ELF-1 (cell line): ENCODE measurements around the gene ALAD.
A peak's percentile ranks its signal among the peaks of the same experiment; 100 is the strongest.
"Not testable (repeated sequence)": the region's sequence is repeated elsewhere in the genome, so short reads cannot be mapped to it uniquely, and the experiment has no call there.

Source experiments
- DNase-seq: peaks from one replicate; pipeline ENCODE4 v3.0.0-alpha.2; 2016; ENCODE audit warnings: low read depth, low spot score

The ALAD gene

DNA sequence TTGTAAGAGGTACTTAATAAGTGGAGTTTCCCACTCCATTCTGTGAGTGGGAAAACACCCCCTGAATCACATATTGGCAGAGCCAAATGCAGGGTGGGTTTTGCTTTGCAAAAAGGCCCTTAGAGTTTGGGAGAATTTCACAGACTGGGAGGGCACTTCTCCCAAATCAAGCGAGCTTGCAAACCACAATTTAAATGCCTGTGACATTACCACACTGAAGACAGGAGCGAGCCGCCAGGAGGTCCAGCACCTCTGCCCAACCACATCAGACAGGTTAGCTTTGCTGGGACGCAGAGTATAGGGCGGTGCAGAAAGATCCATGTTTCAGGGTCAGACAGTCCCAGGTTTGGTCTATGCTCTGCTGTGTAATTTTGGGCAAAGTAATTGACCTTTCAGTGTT, 2.3 kb downstream of the ALAD start:
- peak; percentile 55 for DNase-seq

DNA sequence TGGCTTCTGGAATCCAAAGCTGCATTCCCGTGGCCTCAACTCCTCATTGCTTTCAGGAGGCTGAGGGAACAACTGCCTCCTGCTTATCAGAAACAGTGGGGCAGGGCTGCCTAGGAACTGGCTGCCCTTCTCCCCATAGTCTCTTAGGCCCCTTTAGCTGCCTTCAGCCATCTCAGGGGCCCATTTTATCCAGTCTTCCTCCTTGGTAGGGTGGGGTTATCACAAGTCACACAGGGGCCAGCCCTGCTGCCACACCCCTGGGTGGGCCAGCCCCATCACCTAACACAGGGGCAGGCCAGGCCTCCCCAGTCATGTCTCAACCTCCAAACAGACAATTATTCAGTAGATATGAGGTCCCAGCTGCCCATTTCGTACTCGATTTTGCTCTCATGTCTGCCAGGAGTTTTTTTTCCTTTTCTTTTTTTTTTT, 3.9 kb downstream of the ALAD start:
- DNase-seq = no peak

DNA sequence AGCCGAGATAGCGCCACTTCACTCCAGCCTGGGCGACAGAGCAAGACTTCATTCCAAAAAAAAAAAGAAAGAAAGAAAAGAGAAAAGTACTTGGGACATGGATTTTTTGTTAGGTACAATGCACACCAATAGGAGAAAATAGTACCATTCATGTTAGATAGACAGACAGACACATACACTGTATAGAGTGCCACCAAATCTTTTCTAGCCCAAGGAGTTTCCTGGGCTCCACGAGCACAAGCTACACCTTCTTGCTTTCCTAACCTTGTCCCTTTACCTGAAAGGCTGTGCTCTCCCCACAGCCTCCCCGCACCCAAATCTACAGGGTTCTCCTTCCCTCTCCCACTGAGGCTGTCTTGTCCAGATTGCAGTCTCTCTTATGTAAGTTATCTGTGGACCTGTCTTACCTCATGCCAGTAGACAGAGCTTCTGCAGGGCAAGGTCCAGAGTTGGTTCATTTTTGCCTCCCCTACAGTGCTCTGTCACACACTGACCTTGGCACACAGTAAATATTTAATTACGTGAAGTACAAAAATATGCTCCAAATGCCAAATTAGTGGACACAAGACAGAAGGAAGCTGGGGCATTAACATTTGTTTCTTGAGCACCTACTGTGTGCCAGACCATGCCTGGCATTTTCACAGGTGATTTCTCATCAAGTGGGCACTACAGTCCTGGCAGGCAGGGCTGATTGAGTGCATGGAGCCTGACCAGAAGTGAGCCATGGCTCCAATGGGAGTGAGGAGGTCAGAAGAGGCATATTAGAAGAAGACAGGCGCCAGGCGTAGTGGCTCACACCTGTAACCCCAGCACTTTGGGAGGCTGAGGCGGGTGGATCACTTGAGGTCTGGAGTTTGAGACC, 5.9 kb downstream of the ALAD start:
- DNase-seq = no peak

DNA sequence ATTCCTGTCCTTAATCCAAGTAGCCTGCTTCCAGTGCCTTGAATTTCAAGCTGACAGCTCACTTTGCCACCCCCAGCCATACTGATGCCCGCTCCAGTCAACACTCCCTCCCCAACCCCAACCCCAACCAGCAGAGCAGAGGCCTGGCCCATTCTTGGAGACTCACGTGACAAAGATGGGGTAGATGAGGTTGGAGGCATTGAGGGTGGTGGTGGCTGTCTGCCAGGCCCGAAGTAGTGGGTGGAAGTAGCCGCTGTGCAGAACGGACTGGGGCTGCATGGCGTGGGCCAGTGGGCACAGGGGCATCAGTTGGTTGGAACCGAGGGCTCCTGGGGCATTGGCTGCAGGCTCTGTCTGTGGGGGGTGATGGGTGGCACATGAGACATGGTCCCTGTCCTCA, 7.8 kb downstream of the ALAD start:
- DNase-seq = no peak

DNA sequence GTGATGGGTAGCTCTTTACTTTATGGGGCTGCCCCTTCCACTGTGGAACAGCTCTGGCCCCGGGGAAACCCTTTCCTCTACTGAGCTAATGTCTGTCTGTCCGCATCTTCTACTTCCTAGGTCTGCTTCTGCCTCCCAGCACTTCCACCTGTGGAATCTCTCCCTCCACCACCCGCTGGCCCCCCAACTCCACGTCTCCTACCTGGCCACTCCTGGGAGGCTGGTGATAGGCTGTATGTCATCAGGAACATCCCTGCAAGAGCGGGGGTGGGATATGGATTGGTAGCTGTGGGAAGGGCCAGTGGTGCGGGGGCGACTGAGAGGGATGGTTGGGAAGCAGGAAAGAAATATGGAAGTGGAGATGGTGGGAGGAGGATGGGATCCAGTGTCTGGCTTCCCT, 9.2 kb downstream of the ALAD start:
- DNase-seq = no peak

DNA sequence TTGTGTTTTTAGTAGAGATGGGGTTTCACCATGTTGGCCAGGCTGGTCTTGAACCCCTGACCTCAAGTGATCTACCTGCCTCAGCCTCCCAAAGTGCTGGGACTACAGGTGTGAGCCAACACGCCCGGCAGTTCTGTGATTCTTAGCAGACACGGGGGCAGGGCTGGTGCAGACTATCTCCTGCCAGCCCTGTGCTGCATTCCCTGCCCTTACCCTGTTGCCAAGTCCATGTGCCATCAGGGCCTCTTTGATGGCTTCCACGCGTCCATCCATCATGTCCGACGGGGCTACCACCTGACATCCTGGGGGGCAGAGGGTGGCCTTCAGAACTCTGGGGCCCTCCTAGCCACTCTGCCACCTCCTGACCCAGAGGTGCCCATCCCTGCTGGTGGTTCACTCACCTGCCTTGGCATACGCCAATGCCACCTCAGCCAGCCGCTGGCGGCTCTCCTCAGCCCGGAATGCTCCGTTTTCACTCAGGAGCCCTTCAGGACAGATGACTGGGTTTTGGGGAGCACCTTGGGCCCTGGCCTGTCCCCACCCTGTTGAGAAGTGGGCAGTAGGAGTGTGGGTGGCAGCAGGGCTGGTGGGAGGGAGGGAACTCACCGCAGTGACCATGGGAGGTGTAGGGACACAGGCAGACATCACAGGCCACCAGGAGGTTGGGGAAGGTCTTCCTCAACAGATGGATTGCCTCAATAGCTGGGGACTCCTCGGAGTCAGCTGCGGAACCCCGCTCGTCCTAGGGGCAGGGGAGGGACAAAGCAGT, 10.7 kb downstream of the ALAD start:
- no peak for DNase-seq

DNA sequence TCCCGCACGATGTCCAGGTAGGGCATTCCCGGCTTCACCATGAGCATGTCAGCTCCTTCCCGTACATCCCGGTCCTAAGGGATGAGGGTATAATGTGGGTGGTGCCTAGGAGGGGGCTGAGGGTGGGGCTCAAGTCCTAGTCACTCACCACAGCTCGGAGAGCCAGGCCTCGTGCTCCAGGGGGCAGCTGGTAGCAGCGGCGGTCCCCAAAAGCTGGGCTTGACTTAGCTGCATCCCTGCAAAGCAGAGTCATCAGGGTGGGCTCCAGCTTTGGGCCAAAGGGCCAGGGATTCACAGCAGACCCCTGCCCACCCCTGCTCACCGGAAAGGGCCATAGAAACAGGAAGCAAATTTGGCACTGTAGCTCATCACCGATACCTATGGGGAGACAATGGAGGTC, 11.6 kb downstream of the ALAD start:
- no peak for DNase-seq

DNA sequence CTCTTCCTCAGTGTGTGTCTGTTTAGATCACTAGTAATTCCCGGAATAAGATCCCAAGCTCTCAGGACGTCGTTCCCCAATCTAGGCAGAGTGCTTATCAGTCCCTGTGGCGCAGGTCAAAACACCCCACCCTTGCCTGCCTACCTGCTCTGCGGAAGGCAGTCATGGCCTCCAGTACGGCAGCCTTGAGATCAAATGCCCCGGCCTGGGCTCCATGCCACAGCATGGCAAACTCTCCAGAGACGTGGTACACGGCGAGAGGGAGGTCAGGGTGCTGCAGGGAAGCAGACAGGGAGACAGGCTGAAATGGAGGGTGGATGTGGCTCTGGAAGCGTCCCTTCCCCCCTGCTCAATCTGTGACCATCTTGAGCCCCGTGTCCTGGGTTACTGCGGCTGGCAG, 12.3 kb downstream of the ALAD start:
- no peak for DNase-seq

DNA sequence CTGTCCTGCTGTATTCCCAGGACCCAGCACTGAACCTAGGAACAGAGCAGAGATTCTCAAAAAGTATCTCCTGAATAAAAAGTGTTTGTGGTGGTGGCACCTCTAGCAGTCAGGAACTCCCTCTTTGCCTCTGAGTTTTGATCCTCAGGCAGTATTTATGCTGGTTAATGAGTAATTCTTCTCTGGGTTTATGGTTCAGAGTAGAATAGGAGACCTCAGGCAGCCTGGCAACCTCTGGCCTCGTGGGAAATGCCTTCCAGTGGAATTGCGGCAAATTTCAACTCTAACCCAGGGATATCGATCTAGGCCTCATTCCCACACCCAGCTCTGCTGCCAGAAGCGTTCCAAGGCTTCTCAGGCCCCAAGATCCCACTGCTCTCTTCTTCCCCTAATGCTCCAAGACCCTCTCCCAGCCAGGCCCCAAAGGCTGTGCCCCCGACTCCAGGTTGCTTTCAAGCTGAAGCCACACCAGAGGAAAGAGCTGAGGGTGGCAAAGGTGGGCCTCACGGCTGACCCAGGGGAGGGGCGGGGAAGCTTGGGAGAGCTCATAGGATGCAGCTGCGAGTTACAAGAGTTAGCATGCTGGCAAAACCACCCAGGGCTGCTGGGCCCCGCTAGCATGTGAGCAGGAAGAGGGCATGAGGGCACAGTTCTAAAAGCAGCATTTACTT, 13.4 kb downstream of the ALAD start:
- no peak for DNase-seq

DNA sequence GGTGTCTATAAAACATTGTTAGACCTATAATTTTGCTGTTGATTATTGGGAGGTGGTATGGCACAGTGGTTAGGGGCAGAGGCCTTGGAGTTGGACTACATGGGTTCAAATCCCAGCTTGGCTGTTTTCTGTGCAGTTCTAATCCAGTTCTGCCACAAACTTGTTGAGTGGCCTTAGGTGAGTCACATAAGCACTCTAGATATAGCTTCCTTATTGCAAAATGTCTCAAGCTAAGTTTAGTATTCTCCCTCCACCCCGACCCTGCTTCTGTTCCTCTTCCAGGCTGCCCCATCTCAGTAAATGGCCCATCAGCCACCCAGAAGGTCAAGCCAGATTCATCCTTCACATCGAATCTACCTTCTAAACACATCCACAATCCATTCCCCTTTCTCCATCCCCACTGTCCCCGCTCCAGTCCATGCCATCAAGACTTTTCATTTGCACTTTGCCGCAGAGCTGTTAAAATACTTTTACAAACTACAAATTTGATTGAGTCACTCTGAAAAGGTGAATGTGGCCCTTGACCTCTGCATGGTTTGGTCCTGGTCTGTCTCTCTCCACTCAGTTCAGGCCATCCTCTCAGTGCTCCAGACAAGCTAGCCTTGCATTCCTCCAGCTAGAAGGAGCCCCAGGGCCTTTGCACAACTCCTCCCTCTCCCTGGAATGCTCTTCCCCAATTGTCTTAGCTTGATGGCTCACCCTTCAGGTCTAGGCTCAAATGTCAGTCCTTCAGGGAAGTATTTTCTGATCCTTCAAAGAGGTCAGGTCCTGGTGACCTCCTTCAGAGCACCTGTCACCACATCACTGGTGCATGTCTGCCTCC, 14.3 kb downstream of the ALAD start:
- DNase-seq = peak; percentile 73

DNA sequence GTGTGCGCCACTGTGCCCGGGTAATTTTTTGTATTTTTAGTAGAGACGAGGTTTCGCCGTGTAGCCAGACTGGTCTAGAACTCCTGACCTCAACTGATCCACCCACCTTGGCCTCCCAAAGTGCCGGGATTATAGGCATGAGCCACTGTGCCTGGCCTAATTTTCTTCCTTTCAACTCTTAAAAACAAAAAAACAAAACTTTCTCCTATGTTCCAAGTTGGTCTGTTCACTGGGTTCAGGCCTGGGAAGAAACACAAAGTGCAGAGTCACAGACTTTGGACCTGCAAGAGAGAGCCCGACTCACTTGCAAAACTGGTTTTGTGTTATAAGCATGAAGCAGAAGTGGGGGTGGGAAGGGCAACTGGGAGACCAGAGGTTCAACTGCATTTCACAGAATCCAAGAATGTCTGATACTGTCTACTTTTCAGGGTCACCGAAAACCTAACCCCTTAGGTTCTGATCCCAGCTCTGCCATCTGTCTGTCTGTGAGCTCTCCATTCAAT, 19.1 kb downstream of the ALAD start:
- peak; percentile 62 for DNase-seq

DNA sequence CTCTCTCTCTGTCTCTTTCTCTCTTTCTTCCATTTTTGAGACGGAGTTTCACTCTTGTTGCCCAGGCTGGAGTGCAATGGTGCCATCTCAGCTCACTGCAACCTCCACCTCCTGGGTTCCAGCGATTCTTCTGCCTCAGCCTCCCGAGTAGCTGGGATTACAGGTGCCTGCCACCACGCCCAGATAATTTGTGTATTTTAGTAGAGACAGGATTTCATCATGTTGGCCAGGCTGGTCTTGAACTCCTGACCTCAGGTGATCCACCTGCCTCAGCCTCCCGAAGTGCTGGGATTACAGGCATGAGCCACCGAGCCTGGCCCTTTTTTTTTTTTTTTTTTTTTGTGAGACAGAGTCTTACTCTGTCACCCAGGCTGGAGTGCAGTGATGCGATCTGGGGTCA, 19.6 kb downstream of the ALAD start:
- not testable (repeated sequence) for DNase-seq

DNA sequence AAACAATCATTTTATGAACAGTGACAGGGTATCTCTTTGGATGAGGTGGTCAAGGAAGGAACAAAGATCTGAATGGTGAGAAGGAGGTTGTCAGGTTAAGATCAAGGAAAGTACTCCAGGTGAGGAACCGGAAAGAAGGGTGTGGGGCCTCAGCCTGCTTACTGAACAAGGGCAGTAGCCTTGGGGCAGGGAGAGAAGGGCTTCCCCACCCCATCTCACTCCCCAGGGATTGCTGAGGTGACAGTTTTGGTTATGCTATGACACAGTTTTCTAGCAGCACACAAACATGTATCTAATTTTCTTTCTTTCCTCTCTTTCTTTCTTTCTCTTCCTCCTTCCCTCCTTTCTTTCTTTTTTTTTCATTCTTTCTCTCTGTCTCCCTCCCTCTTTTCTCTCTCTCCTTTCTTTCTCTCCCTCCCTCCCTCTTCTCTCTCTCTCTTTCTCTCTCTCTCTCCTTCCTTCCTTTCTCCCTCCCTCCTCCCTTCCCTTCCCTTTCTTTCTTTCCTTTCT, 20.2 kb downstream of the ALAD start:
- DNase-seq = no peak

DNA sequence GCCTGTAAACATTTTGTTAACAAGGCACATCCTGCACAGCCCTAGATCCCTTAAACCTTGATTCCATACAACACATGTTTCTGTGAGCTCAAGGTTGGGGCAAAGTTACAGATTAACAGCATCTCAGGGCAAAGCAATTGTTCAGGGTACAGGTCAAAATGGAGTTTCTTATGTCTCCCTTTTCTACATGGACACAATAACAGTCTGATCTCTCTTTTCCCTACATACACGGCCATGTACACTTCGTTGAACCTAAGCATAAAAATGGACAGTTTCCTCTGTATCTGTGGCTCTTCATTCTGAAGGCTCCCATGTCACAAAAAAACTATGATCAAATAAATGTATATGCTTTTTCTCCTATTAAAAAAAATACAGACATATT, 21.3 kb downstream of the ALAD start:
- not testable (repeated sequence) for DNase-seq

DNA sequence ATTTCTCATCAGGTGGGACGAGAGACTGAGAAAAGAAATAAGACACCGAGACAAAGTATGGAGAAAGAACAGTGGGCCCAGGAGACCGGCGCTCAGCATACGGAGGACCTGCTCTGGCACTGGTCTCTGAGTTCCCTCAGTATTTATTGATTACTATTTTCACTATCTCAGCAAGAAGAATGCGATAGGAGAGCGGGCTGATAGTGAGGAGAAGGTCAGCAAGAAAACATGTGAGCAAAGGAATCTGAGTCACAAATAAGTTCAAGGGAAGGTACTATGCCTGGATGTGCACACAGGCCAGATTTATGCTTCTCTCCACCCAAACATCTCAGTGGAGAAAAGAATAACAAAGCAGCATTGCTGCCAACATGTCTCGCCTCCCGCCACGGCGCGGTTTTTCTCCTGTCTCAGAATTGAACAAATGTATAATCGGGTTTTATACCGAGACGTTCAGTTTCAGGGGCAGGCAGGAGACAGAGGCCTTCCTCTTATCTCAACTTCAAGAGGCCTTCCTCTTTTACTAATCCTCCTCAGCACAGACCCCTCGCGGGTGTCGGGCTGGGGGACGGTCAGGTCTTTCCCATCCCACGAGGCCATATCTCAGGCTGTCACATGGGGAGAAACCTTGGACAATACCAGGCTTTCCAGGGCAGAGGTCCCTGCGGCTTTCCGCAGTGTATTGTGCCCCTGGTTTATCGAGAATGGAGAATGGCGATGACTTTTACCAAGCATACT, 21.8 kb downstream of the ALAD start:
- DNase-seq = not testable (repeated sequence)

DNA sequence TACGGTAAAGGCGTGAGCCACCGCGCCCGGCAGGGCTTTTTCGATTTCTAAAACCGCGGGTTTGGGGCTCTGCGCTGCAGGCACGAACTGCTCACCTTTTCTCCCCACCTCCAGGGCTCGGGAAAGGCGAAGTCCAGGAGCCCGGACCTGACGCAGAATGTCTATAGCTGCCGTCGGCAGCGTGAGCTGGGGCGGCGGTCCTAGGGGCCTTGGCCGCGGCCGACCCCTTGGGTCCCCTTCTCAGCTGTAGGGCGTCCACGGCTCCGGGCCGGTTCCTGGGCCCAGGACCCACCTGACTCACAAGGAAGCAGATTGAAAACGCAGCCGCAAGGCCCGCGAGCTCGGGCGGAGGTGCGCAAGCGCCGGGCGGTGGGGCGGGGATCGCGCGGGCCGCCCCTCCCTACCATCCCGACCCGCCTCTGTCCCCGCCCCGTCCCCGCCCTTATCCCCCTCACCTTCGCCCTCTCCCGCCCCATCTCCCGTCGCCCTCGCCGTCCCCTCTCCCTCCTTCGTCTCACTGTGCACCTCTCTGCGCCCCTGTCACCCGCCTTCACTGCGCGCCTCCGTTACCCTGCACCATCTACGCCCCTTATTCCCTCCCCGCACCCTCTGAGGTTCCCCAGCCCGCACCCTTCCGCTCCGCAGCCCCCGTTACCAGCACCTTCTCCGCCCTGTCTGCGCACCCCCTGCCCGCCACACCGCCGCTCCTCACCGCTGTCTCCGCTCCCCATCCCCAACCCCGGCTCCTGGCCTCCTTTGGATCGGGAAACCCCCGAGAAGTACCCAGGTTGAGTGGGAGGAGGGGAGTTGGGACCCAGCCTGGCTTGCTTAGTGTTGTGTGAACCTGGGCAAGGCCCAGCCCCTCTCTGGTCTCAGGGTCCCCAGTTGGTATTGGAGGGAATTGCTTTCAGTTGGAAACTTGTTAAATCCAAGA, 24.2 kb downstream of the ALAD start, which contains the start of gene HDHD3:
Gene HDHD3 (minus strand): TSS at position 353 of the 934 bp plus-strand sequence. CDS start 2,632 bp downstream, outside the sequence.
- DNase-seq = peak; percentile 90

DNA sequence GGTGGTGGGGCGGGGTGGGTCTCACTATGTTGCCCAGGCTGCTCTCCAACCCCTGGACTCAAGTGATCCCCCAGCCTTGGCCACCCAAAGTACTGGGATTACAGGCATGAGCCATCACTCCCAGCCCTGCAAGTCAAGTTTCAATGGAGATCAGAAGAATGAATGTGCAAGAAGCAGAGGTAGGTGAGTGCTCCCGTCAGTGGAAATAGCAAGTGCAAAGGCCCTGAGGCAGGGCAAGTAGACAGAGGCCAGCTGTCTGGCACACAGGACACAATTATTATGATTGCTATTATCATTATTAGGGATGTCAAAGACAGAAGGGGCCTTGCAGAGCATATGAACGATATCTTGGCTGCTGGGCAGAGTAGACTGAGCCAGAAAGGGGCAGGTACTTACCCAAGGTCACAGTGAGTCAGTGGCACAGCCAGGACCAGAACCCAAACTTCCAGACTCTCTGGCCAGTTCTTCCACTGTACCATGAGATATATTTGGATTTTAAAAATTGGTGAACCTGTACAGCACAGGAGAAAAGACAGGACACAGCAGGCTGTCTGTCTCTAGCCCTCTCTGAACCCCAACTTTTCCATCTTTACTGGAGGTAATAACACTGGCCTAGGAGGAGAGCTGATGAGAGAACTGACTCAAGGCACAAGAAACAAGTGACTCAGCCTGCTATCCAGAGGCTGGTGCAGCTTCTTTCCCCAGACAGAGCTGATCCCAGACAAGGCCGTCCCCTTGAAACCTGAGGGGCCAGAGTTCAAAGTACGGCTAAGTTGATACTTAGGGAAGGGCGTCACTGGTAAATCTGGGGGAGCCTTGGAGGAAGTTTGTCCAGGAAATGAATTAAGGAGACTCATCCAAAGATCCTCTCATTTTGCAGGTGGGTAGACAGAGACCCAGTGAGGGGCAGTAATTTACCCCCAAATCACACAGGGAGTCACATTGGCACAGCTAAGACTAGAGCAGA, 25.7 kb downstream of the ALAD start:
- no peak for DNase-seq
